Stimulated activated CD8-positive, alpha-beta memory T cell treated with anti-CD3 and anti-CD28 coated beads, Interleukin-4, amount 100 ng/mL, for 4 hours (primary cell): ENCODE measurements around the gene RBMS1.

Experiments used
- DNase-seq, 2 donors: peaks; one replicate each; pipeline ENCODE4 v3.0.0-alpha.2; 2020; ENCODE audit warnings: low read depth in 2 of 2, low spot score in 1 of 2

RBMS1 gene

DNA sequence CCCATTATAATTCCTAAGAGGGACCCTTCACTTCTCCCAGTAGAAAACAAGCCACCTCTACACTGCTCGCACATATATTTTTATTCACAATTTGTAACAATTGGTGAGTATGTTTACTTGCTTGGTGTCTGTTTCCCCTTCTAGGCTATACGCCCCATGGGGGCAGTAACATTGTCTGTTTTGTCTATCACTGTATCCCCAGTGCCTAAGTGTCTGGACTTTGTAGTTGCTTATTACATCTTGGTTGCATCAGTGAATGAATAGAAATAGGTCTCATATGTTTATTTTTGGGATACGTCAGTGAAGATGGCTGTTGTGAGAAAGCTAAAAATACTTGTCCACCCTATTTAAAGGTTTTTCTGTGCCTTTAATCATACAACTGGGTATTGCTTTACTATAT, 206.1 kb downstream of the RBMS1 start:
- no peak for DNase-seq

- DNase-seq, result no peak
These were observed 207.1 kb downstream of the RBMS1 start for GRCh38 chr2:160286551-160286950.

GRCh38 chr2:160283675-160284074, 209.9 kb downstream of the RBMS1 start:
- DNase-seq, result no peak

DNA sequence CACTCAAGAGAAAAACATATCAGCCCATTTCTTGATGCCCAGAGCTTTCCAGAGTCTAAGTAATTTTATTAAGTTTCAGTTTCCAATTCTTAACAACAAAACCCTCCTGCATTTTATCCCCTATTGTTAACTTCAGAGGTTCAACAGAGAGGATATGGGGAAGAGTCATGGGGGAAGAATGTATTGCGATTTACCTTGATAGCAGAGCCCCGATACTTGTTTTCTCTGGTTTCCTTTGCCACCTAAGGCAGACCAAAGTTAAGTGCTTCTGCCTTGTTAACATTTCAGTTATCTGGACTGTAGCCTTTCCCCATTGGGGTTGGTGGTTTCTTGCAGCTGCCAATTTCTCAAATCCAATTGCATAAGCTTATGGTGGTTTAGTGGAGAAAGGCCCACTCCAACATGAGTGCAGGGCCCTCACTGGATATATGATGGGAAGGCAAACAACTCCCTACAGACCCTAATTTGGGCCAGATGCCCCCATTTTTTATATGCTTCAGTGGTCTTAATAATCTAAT, 211.5 kb downstream of the RBMS1 start:
- DNase-seq, result no peak

DNA sequence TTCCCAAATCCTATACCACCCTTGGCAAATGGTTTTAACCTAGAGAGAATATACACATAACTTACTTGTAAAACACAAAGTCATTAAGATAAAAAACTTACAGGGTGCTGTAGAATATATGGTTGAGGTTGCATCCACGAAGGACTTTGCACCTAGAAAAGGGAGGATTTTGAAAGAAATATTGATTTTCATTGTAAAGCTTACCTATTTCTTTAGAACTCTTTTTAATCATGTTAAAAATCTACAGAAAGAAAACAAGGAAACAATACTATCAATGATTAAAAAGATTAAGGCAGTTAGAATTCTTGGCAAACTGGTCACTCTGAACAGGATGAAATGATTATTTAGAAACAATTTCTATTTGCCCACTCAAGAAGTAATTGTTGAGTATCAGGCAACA, 212.4 kb downstream of the RBMS1 start:
- DNase-seq, result no peak

GRCh38 chr2:160279813-160280465, 213.7 kb downstream of the RBMS1 start:
- DNase-seq, result no peak

DNA sequence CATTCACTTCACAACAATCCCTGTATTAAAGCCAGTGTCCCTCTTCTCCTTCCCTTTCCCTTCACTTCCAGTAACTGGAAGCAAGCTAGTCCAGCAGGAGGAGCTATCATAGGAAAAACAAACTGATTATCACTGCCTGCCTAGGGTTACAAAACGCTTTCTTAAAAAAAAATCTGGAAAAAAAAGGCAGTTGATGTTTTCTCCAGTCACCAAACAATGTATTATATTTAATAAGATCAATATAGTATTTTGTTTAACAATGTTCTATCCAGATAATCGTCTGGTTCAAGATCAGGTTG, 214.8 kb downstream of the RBMS1 start:
- no peak for DNase-seq

- no peak for DNase-seq
These were observed 215.3 kb downstream of the RBMS1 start for GRCh38 chr2:160278101-160278878.

- no peak for DNase-seq
These were observed 216.5 kb downstream of the RBMS1 start for GRCh38 chr2:160277151-160277550.

DNA sequence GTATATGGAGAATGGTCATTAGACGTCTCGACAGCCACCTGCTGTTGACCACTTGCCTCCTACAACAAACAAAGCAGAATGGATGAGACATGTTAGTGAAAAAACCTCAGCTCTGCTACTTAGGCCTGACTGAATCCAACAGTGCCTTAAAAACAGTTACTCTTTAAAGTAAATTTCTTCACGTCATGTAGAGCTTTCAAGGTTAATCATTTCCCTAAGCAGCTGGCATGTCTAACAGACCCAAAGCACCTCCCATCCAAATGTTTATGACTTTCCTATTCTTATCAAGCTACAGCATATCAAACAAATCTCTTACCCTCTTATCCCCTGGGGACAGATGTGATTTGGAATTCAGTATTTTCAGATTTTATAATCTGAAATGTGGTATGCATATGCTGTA, 218.0 kb downstream of the RBMS1 start:
- no peak for DNase-seq

- DNase-seq, result no peak
These were observed 222.2 kb downstream of the RBMS1 start for GRCh38 chr2:160271171-160272086.

GRCh38 chr2:160270571-160271113, 223.0 kb downstream of the RBMS1 start:
- no peak for DNase-seq

DNA sequence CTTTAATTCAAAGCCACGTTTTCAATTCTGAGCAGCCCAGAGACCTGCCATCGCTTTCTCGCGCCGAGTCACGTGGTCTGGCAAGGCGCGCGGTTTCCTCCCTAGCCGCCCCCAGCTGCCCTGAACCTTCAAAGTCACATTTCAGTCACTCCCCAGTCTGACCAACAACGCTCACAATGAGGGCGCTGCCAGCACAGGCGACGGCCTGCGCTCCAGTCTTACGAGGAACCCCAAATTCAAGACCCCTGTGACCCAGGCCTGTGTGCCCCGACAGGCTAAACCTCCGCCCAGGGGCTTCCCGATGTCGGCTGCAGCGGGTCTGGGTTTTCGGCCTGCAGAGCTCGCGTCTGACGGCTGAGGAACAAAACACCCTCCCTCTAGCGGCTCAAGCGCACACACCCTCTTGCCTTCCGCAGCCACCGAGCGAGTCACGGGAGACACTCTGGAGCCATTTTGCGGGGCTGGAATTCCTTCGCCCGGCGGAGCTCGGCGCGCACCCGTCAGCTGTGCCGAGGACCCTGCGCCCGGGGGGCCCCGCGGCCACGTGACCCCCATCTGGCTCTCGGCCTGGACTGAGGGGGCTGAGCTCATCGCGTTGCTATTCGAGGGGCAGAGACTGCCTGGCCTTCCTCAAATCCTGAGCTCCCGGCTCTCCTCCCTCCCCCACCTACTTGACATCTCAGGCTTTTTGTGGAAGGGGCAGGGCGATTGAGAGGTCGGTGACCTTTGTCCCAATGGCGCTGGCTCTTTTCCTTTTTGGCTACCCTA, 223.6 kb downstream of the RBMS1 start:
- peak; percentile 33 to 43 for DNase-seq

DNA sequence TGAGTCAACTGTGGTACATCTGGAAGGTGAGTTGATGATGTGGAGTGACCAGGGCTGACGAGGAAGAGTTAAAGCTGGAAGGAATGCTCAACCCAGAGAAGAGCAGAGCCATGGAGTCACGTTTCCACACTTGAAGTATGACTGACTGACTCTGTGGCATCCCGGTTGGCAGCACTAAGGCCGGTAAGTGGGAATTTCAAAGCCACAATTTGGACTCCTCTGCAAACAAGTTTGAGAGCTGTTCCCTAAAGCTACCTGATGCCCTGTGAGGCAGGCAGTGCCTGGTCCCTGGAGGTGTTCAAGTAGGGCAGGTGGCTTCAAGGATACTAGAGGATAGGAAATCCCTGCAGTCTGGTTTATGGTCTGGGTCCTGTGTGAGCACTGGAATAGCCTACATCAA, 224.2 kb downstream of the RBMS1 start:
- no peak for DNase-seq

- DNase-seq, result no peak
These were observed 225.3 kb downstream of the RBMS1 start for GRCh38 chr2:160268151-160268781.

DNA sequence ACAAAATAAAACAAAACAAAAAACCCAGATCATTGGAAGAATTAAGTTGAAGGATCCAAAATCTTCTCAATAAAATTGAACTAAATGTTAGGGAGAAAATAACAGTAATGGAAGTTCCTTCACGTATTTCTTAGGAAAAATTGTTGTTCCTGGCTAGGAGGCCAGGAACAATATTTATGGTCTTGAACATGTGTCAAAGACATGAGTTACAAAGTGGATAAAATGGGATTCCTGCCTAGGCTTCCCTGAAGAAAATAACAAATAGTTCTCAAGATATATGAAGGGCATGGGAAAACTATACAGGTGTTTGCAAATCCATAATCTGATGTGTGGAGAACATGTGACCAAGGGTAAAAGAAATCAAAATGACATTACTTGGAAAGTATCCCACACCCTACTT, 225.9 kb downstream of the RBMS1 start:
- no peak for DNase-seq

DNA sequence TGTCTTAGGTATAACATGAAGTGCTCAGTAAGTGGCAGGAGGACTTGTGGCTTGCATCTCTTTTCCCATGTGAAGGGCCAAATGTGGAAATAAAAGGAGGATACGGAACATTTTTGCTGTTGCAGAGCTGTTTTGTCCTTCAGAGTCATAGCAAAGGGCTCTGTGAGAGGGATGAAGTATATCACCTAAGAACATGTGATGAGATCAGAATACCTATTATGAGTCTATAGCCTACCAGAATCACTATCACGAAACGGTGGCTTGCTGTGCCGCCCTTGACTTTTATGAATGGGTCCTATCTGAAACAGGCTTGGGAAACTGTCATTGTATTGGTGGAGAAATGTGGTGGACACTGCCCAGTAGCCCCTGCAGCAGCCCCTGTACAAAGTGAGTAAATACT, 226.6 kb downstream of the RBMS1 start:
- DNase-seq, result no peak

GRCh38 chr2:160266037-160266551, 227.5 kb downstream of the RBMS1 start:
- DNase-seq, result no peak

DNA sequence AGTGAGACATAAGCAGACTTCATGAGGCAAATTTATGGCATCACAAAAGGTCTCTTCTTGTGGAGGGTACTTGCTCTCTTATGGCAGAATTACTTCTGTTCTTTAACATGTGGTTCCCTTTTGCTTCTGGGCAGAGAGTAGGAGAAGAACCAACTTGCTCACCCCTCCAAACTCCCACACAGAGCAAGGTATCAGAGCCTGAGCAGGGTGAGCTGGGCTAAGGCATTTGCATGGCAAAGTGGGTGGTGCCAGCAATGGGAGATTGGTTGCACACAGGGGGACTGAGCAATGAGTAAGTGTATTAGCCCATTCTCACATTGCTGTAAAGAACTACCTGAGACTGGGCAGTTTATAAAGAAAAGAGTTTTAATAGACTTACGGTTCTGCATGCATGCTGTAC, 229.3 kb downstream of the RBMS1 start:
- DNase-seq, result no peak

DNA sequence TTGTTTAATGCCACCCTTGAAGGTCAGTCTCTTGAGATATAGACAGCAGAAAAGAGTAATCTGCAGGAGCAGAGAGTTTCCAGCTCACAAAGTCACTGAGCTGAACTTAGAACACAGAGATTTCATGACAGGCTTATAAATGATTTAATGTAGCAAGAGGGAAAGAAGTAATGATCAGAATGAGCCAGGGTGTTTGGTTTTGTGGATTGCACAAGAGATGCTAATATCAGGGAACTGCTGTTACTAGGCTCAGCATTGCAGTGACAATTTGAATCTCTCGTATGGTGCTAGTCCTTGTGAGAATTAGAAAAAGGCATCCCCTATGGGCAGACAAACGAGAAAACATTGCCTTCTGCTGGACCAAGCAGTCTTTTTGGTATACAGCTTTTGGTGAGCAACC, 231.9 kb downstream of the RBMS1 start:
- DNase-seq, result no peak
